ENCODE data around the gene BRINP2. TPM values are rescaled to one million over a fixed set of nuclear protein-coding genes. Genes with fewer than 3 reads are reported as not detected.

The BRINP2 gene
- total and polyA plus RNA-seq, 8 donors, result 0.08 to 0.55 (median 0.15) TPM; not detected in 5

DNA sequence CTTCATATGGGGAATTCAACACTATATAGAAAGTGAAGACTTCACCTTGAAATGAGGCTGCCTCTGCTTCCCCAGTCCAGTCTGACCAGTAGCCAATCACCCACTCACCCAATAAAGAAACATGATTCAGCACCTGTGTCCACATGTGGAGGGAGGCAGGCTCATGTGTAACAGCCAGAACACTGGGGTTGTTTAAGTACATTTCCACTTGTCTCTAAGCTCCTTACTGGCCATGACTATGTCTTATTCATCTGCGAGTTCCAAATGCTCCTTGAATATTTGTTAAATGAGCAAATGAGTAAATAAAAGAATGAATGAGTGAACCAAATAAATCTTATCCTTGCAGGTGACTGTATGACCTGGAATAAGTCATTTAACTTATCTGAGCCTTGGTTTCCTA, 100.1 kb downstream of the BRINP2 start:
- TF ChIP-seq POLR2A (IDR thresholded peaks at IDR 0.05) (no peak), POLR2AphosphoS5 (IDR thresholded peaks at IDR 0.05) (peak in 1 of 3 donors; percentile 31), EP300 (IDR thresholded peaks at IDR 0.05) (no peak)
- TF ChIP-seq, protein P1, sequence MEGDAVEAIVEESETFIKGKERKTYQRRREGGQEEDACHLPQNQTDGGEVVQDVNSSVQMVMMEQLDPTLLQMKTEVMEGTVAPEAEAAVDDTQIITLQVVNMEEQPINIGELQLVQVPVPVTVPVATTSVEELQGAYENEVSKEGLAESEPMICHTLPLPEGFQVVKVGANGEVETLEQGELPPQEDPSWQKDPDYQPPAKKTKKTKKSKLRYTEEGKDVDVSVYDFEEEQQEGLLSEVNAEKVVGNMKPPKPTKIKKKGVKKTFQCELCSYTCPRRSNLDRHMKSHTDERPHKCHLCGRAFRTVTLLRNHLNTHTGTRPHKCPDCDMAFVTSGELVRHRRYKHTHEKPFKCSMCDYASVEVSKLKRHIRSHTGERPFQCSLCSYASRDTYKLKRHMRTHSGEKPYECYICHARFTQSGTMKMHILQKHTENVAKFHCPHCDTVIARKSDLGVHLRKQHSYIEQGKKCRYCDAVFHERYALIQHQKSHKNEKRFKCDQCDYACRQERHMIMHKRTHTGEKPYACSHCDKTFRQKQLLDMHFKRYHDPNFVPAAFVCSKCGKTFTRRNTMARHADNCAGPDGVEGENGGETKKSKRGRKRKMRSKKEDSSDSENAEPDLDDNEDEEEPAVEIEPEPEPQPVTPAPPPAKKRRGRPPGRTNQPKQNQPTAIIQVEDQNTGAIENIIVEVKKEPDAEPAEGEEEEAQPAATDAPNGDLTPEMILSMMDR (IDR thresholded peaks at IDR 0.05), result no peak
- 31 to 51% (median 34%) methylated on average over 1 of the region's 1 CpG for WGBS, 5 donors
- DNase-seq, result no peak
- Histone ChIP-seq H3K4me3 (no peak overlapping the region), H3K36me3 (no peaks in the 10 kb centered on the region), H3K27me3 (no peaks in the 10 kb centered on the region), H3K9me3 (no peaks in the 10 kb centered on the region), H3K27ac (peak overlapping the region in 1 of 5 donors; percentile 17), H3K4me1 (peaks cover 4 to 23% (median 12%) of the 10 kb centered on the region in 4 donors)
- intact Hi-C loops (cut with DNase I; ENCODE audit: low total_unique reads), result no loop called here

DNA sequence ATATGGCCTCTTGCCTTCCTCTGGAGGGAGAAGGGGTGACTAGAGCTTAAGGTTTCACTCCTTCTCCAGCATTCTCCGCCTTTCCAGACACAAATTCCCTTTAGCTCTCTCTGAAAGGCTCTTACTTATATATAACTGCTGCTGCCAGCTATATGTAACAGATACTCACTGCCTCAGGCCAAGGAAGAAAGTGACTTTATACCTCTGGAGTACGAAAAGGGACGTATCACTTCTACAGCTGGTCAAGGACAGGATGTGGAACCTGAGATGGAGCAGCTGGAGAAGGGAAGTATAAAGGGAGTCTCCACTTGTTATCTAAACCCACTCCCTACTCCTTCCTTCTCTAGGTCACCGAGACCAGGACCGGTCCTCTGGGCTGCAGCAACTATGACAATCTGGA, 102.4 kb downstream of the BRINP2 start:
- H3K36me3 ChIP-seq, result no peaks in the 10 kb centered on the region
- H3K4me3 ChIP-seq, result no peak overlapping the region
- intact Hi-C loops (cut with DNase I; ENCODE audit: low total_unique reads), result no loop called here
- no peak for DNase-seq
- peaks cover 4 to 23% (median 12%) of the 10 kb centered on the region in 4 donors for H3K4me1 ChIP-seq
- no peaks in the 10 kb centered on the region for H3K27me3 ChIP-seq
- H3K27ac ChIP-seq, result no peak overlapping the region
- no peaks in the 10 kb centered on the region for H3K9me3 ChIP-seq
- 76 to 87% (median 83%) methylated on average over 5 of the region's 5 CpGs for WGBS, 5 donors
- TF ChIP-seq POLR2A (IDR thresholded peaks at IDR 0.05), result no peak
- no peak for TF ChIP-seq EP300 (IDR thresholded peaks at IDR 0.05)
- TF ChIP-seq POLR2AphosphoS5 (IDR thresholded peaks at IDR 0.05), result no peak
- TF ChIP-seq, protein P1 (IDR thresholded peaks at IDR 0.05), result no peak

DNA sequence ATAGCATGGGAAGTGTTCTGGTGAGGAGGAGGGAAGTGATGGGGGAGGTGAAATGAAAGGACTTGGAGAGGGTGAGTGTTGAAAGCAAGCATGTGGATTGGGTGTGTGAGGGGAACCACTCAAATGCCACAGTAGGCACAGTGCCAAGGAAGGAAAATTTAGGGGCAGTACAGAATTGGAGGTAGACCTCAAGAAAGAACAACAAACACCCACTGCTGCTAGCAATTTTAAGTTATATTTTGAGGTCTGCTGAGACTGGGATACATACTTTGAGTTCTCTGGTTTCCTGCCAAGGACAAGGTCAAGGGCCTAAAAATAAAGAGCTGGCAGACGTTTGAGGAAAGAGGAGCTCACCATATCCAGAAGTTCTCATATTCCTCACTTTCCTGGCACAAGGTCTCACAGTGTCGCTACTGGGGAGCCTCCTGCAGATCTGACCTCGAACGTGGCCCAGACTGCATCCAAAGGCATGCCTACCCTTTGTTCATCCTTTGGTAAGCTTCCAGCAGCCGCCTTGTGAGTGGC, 104.0 kb downstream of the BRINP2 start:
- Histone ChIP-seq H3K36me3 (no peaks in the 10 kb centered on the region), H3K27me3 (no peaks in the 10 kb centered on the region), H3K9me3 (no peaks in the 10 kb centered on the region), H3K4me3 (no peak overlapping the region), H3K27ac (peak overlapping the region in 2 of 5 donors; percentile 34 to 37), H3K4me1 (peaks cover 4 to 23% (median 12%) of the 10 kb centered on the region in 4 donors)
- 11 to 21% (median 14%) methylated on average over 5 of the region's 5 CpGs for WGBS, 5 donors
- intact Hi-C loops (cut with DNase I; ENCODE audit: low total_unique reads), result no loop called here
- no peak for TF ChIP-seq POLR2A (IDR thresholded peaks at IDR 0.05)
- peak in 1 of 3 donors; percentile 14 for TF ChIP-seq POLR2AphosphoS5 (IDR thresholded peaks at IDR 0.05)
- no peak for TF ChIP-seq EP300 (IDR thresholded peaks at IDR 0.05)
- peak; percentile 47 to 71 for DNase-seq

DNA sequence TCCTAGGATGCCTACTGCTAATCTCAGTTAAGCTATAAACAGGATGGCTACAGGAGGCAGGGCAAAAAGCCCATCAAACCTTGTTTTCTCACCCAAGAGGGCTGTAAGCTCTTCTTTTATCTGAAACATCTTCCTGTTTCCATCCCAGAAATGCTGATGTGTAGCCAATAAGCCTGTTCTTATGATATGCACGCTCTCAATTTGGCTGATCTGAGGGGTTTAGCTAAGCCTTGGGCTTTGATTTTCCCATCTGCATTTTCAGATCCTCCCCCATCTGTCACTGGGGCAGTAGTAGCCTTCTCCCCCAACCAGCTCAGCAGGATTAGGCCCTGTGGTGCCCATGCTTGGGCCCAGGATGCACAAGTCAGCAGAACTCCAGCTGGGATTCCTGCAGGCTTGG, 105.0 kb downstream of the BRINP2 start:
- no peaks in the 10 kb centered on the region for H3K9me3 ChIP-seq
- H3K27me3 ChIP-seq, result no peaks in the 10 kb centered on the region
- intact Hi-C loops (cut with DNase I; ENCODE audit: low total_unique reads), result no loop called here
- no peak for DNase-seq
- H3K27ac ChIP-seq, result no peak overlapping the region
- no peak overlapping the region for H3K4me3 ChIP-seq
- no peaks in the 10 kb centered on the region for H3K36me3 ChIP-seq
- TF ChIP-seq EP300 (IDR thresholded peaks at IDR 0.05) (no peak), POLR2A (IDR thresholded peaks at IDR 0.05) (no peak), POLR2AphosphoS5 (IDR thresholded peaks at IDR 0.05) (no peak)
- peaks cover 4 to 23% (median 12%) of the 10 kb centered on the region in 4 donors for H3K4me1 ChIP-seq
- 74 to 96% (median 90%) methylated on average over 1 of the region's 1 CpG for WGBS, 5 donors

DNA sequence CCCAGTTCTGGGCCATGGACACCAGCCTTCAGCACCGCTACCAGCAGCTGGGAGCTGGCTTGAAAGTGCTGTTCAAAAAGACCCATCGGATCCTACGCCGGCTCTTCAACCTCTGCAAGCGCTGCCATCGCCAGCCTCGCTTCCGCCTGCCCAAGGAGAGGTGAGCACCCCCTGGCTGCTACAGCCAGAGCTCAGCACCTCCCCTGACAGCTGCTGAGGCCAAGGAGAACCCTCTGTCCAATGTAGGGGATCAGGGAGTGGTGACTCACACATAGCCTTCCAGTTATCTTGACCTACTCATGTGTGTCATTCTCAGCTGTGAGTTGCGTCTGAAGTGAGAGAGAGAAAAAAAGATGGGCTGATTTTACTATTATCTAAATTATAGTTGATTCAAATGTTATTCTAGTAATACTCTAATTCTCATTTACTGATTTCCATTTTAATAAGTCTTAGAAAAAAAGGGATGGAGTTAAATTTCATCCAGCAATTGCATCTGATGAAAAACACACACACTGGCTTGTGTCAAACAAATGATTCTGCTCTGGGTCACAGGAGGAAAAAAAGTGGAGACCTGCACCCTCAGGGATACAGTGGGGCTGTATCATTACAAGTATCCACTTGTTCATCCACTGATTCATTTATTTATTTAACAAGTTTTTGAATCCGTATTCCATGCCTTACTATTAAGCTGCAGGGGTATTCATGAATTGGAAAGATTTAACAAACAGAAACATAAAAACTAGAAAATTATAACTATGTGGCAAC, 108.0 kb downstream of the BRINP2 start:
- H3K27me3 ChIP-seq, result no peaks in the 10 kb centered on the region
- WGBS, 5 donors, result 89 to 93% (median 90%) methylated on average over 10 of the region's 10 CpGs
- no peaks in the 10 kb centered on the region for H3K36me3 ChIP-seq
- TF ChIP-seq POLR2A (IDR thresholded peaks at IDR 0.05) (no peak), POLR2AphosphoS5 (IDR thresholded peaks at IDR 0.05) (no peak), EP300 (IDR thresholded peaks at IDR 0.05) (no peak)
- TF ChIP-seq, protein P1 (IDR thresholded peaks at IDR 0.05), result no peak
- H3K4me3 ChIP-seq, result no peak overlapping the region
- no peaks in the 10 kb centered on the region for H3K9me3 ChIP-seq
- H3K4me1 ChIP-seq, result peaks cover 4 to 21% (median 12%) of the 10 kb centered on the region in 4 donors
- intact Hi-C loops (cut with DNase I; ENCODE audit: low total_unique reads), result no loop called here
- no peak overlapping the region for H3K27ac ChIP-seq
- DNase-seq, result no peak

All from stomach (tissue), 9 donors.